GM18498 (cell line): ENCODE results near the gene RPL21.
"Not testable (repeated sequence)": the region's sequence is repeated elsewhere in the genome, so short reads cannot be mapped to it uniquely, and the experiment has no call there.

Source experiments
- ATAC-seq: cut with Tn5 transposase; IDR thresholded peaks from one replicate; pipeline ENCODE4 v1.9.1; 2021; ENCODE audit warnings: mild to moderate bottlenecking, moderate library complexity; ENCODE audit not compliant: unreplicated experiment

The RPL21 gene

GRCh38 chr13:27251166-27252091 is at the start of gene RPL21:
RPL21 (plus strand) TSS chr13:27251558; CDS start chr13:27253777, 2,219 bp downstream.
- peak; percentile 91 for ATAC-seq

DNA sequence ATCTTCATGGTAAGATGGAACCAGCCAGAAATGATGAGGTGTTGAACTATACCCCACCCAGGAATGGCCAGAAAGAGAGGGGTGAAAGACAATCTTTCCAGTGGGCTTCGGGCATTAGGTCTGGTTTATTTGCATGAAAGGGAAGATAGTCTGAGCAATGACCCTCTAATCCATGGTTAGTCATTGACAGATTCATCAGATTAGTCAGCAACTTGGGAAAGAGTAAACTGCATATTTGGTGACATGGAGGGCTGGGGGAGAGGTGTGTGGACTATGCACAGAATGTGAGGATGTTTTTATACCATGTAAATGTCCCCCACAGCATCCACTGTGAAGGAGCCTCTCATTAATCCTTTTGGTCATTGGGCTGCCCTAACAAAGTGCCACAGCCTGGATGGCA is 49.7 kb upstream of the RPL21 start:
- ATAC-seq, result no peak

- ATAC-seq, result no peak
Measured at GRCh38 chr13:27203186-27203585, 48.2 kb upstream of the RPL21 start.

- ATAC-seq, result no peak
Measured at GRCh38 chr13:27203854-27204253, 47.5 kb upstream of the RPL21 start.

GRCh38 chr13:27208514-27208913 is 42.8 kb upstream of the RPL21 start:
- ATAC-seq, result no peak

DNA sequence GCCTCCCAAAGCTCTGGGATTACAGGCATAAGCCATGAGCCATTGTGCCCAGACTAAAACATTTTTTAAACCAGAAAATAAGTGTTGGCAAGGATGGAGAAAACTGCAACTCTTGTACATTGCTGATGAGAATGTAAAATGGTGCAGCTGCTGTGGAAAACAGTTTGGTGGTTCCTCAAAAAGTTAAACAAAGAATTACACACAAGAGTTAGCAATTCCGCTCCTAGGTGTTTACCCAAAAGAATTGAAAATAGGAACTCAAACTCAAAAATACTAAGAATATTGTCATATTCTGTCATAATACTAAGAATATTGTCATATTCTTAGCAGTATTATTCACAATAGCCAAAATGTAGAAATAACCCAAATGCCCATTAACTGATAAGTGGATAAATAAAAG is 40.1 kb upstream of the RPL21 start:
- no peak for ATAC-seq

GRCh38 chr13:27211771-27212364 is 39.5 kb upstream of the RPL21 start:
- ATAC-seq, result no peak

DNA sequence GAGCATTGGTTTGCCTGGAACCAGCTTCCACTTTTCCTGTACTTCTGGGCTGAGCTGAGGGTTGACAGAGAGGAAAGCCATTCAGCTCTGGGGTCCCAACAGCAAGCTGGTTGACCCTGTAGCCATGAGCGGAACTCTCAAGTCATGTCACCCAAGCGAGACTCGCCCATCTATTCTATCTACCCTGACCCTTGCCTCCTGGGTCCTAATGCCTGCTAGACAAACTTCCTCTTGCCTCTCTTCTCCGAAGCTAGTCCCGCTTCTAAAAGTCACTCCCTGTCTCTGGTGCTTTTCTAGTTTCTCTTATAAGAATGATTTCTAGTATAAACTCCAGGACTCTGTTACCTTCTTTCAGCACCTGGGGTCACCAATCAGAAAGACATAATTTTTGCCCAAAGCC is 38.0 kb upstream of the RPL21 start:
- not testable (repeated sequence) for ATAC-seq

- ATAC-seq, result not testable (repeated sequence)
Measured at GRCh38 chr13:27217791-27218190, 33.6 kb upstream of the RPL21 start.

- not testable (repeated sequence) for ATAC-seq
Measured at GRCh38 chr13:27218861-27219260, 32.5 kb upstream of the RPL21 start.

DNA sequence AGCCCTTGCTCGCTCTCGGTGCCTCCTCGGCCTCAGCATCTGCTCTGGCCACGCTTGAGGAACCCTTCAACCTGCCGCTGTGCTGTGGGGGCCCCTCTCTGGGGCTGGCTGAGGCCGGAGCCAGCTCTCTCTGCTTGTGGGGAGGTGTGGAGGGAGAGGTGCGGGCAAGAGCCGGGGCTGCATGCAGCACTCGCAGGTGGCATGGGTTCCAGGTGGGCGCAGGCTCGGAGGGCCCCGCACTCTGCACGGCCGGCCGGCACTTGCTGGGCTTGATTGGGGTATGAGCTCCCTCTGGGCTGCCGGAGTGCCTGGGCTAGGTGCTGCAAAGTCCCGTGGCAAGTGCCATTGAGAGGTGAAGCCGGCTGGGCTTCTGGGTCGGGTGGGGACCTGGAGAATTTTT is 31.7 kb upstream of the RPL21 start:
- no peak for ATAC-seq

GRCh38 chr13:27222100-27222499 is 29.3 kb upstream of the RPL21 start:
- not testable (repeated sequence) for ATAC-seq

DNA sequence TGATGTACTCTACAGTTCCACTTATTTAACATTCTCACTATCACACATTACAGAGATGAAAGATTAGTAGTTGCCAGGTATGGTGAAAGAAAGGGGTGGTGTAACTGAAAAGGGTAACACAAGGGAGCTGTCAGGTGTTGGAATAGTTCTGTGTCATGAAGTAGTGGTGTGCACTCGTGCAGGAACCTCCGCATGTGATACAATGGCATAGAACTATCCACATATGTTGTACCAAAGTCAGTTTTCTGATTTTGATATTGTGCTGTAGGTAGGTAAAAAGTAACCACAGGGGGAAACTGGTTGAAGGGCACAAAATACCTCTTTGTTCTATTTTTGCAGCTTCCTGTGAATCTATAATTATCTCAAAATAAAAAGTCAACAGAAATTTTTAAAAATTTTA is 24.4 kb upstream of the RPL21 start:
- no peak for ATAC-seq

DNA sequence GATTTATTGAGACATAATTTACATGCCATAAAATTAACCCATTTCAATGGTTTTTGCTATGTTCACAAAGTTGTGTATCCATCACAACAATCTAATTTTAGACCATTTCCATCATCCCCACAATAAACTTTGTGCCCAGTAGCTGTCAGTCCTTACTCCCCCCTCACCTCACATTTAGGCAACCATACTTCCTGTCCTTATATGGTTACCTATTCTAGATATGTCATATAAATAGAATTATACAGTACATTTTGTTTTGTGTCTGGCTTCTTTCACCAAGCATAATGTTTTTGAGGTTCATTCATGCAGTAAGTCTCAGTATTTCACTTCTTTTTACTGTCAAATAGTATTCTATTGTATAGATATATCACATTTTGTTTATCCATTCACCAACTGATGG is 23.2 kb upstream of the RPL21 start:
- ATAC-seq, result no peak

GRCh38 chr13:27229642-27230041 is 21.7 kb upstream of the RPL21 start:
- ATAC-seq, result no peak

DNA sequence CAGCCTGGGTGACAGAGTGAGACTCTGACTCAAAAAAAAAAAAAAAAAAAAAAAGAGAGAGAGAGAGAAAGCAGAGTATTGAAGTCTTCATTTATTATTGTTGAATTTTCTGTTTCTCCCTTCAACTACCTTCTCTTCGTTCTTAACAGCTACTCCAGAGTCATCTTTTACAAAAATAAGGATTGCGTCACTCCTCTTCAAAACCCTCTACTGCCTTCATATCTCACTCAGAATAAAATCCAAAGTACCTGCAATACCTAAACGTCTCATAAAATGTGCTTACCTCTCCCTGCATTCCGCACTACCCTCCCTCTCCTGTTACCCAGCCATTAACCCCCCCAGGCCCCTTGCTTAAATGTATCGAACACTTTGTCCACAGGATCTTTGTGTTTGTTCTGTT is 17.4 kb upstream of the RPL21 start:
- ATAC-seq, result no peak

DNA sequence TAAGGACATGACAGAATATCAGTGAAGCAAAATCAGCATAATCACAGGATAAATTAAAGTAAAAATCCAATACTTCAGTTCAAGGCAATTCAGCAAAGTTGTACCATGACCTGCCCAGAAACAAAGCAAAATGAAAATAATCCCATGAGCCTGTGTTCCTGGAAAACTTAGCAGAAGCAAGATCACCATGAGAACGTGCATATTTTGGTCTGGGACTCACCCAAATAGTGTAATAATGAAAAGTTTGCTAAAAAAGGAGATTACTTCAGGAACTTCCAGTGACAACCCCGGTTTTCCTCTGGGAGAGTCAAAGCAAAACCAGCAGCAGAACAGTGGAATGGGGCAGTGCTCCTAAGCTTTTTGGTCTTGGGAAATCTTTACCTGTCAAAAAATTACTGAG is 14.9 kb upstream of the RPL21 start:
- ATAC-seq, result no peak

DNA sequence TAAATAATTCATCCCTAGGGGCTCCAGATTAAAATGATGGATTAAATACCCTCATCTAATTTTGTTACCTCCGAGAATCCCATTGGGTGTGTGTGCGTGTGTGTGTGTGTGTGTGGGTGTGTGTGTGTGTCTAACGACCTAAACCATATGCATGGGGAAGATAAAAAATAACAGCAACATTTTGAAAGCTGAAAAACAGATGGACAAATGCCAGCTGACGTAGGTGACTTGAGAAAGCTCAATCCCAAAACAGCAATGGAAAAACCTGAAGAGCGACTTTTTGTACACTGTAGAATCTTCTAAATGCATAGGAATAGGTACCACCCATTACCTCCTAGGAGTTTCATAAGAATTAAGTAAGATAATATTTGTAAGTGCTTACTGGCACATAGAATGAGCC is 8.7 kb upstream of the RPL21 start:
- no peak for ATAC-seq

DNA sequence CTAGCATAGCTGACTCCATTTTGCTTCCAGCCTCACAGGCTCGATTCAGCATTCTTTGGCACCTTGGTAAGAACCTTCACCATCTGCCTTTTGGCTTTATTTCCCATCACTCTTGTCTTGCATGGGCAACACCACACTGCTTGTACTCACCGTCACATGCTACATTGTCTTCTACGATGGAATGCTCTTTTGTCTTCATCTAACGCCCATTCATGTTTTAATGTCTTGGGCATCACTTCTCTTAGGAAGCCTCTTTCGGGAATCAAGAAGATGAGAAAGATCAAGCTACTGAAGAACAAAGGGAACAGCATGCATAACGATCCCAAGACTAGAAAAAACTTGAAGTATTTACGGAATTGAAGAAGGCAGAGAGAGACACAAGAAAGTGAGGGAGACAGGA is 5.7 kb upstream of the RPL21 start:
- no peak for ATAC-seq

DNA sequence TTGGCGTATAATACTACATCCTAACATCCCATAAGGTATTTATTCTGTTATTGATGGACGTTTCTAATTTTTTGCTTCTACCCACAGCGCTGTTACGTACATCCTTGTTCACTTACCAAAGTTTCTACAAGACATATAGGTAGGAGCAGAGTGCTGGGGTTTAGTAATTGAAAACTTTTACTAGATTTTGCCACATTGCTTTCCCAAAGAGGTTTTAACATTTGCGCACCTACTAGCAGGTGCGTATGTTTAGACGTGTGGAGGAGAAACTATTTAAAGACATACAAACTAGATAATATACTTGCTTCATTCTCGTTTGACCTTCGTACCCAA is 559 bp upstream of the RPL21 start:
- ATAC-seq, result peak; percentile 13

- ATAC-seq, result no peak
Measured at GRCh38 chr13:27252467-27252866, 1.1 kb downstream of the RPL21 start.

DNA sequence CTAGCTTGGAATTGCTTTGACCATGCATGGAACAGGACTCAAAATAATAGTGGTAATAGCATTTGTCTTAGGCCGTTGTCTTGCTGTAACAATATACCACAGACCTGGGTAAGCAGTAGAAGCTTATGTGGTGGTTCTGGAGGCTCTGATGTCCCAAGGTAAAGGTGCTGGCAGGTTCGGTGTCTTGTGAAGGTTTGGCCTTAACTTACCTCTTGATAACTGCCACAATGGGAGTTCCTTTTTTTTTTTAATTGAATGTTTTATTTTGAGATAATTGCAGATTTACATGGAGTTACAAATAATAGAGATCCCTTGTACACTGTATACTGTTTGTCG is 5.8 kb downstream of the RPL21 start:
- ATAC-seq, result no peak
